Caco-2 (cell line): ENCODE measurements around the gene USP34. TPM values are rescaled to one million over a fixed set of nuclear protein-coding genes. Genes with fewer than 3 reads are reported as not detected.

Source experiments
- BruUV-seq: library from RNA; stranded (reverse); fragments of 400-500 nt; replicated peaks from 2 replicates; lab custom pipeline; 2021; lab: Mats Ljungman, UMichigan
- CTCF ChIA-PET: fragments of 300-600 bp; sonication (Branson Sonifier 250); formaldehyde crosslinking; loops from one replicate; lab custom pipeline; 2022; ENCODE audit warnings: antibody characterized with exemption; lab: Charles Lee
- POLR2A ChIA-PET: fragments of 300-600 bp; sonication (Branson Sonifier 250); formaldehyde crosslinking; loops from one replicate; lab custom pipeline; 2022; ENCODE audit warnings: antibody characterized with exemption; lab: Charles Lee
- DNase-seq, 2 experiments: peaks; one replicate each; pipeline versions ENCODE4 v3.0.0 to v3.0.0-alpha.2; 2020 to 2022
- H3K27me3 ChIP-seq: replicated peaks from 2 replicates; pipeline ENCODE4 v1.6.0; 2011; ENCODE audit warnings: low read length; ENCODE audit not compliant: control insufficient read depth, insufficient read depth
- H3K36me3 ChIP-seq: 2 replicates; pipeline ENCODE4 v1.5.1; 2011; ENCODE audit warnings: low read length; ENCODE audit not compliant: control insufficient read depth, insufficient read depth
- H3K4me1 ChIP-seq: fragments of 250-450 bp; sonication (Bioruptor Pico); 2 replicates; pipeline ENCODE4 v1.5.1; 2020; ENCODE audit warnings: mild to moderate bottlenecking
- H3K4me3 ChIP-seq: 2 replicates; pipeline ENCODE4 v1.5.1; 2011; ENCODE audit warnings: low read depth, mild to moderate bottlenecking, control low read depth, low read length
- H3K9me3 ChIP-seq: fragments of 250-450 bp; sonication (Bioruptor Pico); 2 replicates; pipeline ENCODE4 v1.5.1; 2020; ENCODE audit warnings: mild to moderate bottlenecking, moderate library complexity
- H3K27ac Mint-ChIP-seq: one replicate; pipeline ENCODE4 v1.8.0; 2022; ENCODE audit warnings: mixed read lengths; ENCODE audit not compliant: unreplicated experiment
- H3K27me3 Mint-ChIP-seq: one replicate; pipeline ENCODE4 v1.8.0; 2022; ENCODE audit warnings: mixed read lengths; ENCODE audit not compliant: insufficient read depth, unreplicated experiment
- H3K36me3 Mint-ChIP-seq: one replicate; pipeline ENCODE4 v1.8.0; 2022; ENCODE audit warnings: mild to moderate bottlenecking, mixed read lengths; ENCODE audit not compliant: insufficient read depth, unreplicated experiment
- H3K4me1 Mint-ChIP-seq: one replicate; pipeline ENCODE4 v1.8.0; 2022; ENCODE audit warnings: low read depth, mixed read lengths; ENCODE audit not compliant: unreplicated experiment
- H3K4me3 Mint-ChIP-seq: one replicate; pipeline ENCODE4 v1.8.0; 2022; ENCODE audit warnings: mild to moderate bottlenecking, moderate library complexity, mixed read lengths; ENCODE audit not compliant: unreplicated experiment
- H3K9me3 Mint-ChIP-seq: one replicate; pipeline ENCODE4 v1.8.0; 2022; ENCODE audit warnings: mixed read lengths; ENCODE audit not compliant: unreplicated experiment
- intact Hi-C: fragments of 100-400 bp; cut with micrococcal nuclease; formaldehyde crosslinking; loops from one replicate; pipeline ENCODE4 v1.10.0; 2022; ENCODE audit not compliant: unreplicated experiment
- total RNA-seq: library from RNA; stranded (reverse); gene quantifications from 2 replicates; pipeline ENCODE4 v1.2.3, GENCODE V29; 2022
- TF ChIP-seq, protein P1 (sequence below), 2 experiments: fragments of 200-600 bp in 1 of 2; IDR thresholded peaks; 1 replicate in 1 of 2; 2 replicates in 1 of 2; pipeline versions ENCODE4 v1.5.1 to v1.8.0; 2011 to 2022; ENCODE audit warnings: antibody characterized with exemption in 1 of 2, control low read depth in 1 of 2, inconsistent platforms in 1 of 2, low read depth in 1 of 2, low read length in 1 of 2, mild to moderate bottlenecking in 1 of 2, moderate library complexity in 1 of 2; ENCODE audit not compliant: insufficient read depth in 1 of 2, severe bottlenecking in 1 of 2, unreplicated experiment in 1 of 2

The USP34 gene
- total RNA-seq, 1 experiment from 2014 or later = 100 TPM

DNA sequence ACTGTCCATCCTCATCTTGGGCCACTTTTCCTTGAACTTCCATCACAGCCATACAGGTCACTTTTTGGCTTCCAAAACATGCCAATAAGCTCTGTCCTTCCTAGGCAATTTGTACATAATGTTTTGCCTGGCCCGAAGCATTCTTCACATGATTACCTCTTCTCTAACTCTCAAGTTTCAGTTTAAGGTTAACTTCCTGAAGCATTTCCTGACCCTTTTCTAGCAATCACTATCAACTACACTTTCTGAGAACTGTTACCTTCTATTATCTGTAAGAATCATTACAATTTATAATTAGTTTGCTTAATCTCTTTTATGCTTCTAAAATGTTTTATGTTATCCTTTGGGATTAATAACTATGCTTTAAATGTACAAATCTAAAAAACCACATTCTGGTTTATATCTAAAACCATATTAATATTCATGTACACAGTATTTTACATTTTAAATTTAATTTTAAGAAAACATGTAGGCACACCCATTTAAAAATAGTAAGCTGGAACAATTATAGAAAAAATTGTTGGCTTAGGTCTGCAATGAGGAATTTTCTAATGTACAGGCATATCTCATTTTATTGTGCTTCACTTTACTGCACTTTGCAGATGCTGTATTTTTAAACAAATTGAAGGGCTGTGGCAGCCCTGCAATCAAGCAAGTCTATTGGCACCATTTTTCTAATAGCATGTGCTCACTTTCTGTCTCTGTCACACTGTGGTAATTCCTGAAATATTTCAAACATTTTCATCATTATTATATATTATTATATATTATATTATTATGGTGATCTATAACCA lies 232.5 kb downstream of the USP34 start:
- H3K4me1 ChIP-seq = no peaks in the 10 kb centered on the region
- intact Hi-C loops = no loop called here
- Mint-ChIP-seq H3K36me3 (peaks cover 68% of the 10 kb centered on the region), H3K27me3 (no peaks in the 10 kb centered on the region), H3K4me1 (no peaks in the 10 kb centered on the region), H3K27ac (no peak overlapping the region), H3K9me3 (no peaks in the 10 kb centered on the region), H3K4me3 (no peak overlapping the region)
- H3K36me3 ChIP-seq = no peaks in the 10 kb centered on the region
- BruUV-seq = no TSS peak
- DNase-seq = no peak
- no peaks in the 10 kb centered on the region for H3K9me3 ChIP-seq
- CTCF ChIA-PET = no interaction called here
- no peaks in the 10 kb centered on the region for H3K27me3 ChIP-seq
- POLR2A ChIA-PET = no interaction called here
- TF ChIP-seq, protein P1, sequence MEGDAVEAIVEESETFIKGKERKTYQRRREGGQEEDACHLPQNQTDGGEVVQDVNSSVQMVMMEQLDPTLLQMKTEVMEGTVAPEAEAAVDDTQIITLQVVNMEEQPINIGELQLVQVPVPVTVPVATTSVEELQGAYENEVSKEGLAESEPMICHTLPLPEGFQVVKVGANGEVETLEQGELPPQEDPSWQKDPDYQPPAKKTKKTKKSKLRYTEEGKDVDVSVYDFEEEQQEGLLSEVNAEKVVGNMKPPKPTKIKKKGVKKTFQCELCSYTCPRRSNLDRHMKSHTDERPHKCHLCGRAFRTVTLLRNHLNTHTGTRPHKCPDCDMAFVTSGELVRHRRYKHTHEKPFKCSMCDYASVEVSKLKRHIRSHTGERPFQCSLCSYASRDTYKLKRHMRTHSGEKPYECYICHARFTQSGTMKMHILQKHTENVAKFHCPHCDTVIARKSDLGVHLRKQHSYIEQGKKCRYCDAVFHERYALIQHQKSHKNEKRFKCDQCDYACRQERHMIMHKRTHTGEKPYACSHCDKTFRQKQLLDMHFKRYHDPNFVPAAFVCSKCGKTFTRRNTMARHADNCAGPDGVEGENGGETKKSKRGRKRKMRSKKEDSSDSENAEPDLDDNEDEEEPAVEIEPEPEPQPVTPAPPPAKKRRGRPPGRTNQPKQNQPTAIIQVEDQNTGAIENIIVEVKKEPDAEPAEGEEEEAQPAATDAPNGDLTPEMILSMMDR (IDR thresholded peaks at IDR 0.05; ENCODE audit: insufficient read depth in 1 of 2, low read depth in 1 of 2, low read length in 1 of 2, severe bottlenecking in 1 of 2, unreplicated experiment in 1 of 2) = no peak
- H3K4me3 ChIP-seq = no peak overlapping the region

DNA sequence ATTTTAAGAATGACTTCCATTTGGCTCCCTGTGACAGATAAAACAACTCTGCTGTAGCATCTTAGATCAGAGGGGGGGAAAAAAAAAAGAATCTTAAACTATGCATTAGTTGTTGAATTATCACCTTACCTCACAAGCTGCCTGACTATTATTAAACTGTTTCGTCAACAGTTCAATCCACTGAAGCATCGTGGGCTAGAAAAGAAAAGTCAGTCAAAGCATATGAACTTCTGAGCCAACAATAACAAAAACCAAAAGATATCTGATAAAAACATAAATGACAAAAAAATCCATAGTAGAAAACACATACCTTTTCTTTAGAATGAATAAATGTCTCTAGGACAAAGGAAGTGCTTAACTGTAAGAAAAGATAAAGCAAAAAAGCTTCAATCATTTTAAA lies 235.2 kb downstream of the USP34 start:
- H3K27me3 Mint-ChIP-seq = no peaks in the 10 kb centered on the region
- H3K9me3 Mint-ChIP-seq = no peaks in the 10 kb centered on the region
- peaks cover 66% of the 10 kb centered on the region for H3K36me3 Mint-ChIP-seq
- H3K4me1 Mint-ChIP-seq = no peaks in the 10 kb centered on the region
- CTCF ChIA-PET = no interaction called here
- no peak overlapping the region for H3K4me3 ChIP-seq
- BruUV-seq = no TSS peak
- DNase-seq = no peak
- TF ChIP-seq, protein P1 (IDR thresholded peaks at IDR 0.05; ENCODE audit: insufficient read depth in 1 of 2, low read depth in 1 of 2, low read length in 1 of 2, severe bottlenecking in 1 of 2, unreplicated experiment in 1 of 2) = no peak
- no peak overlapping the region for H3K4me3 Mint-ChIP-seq
- H3K27me3 ChIP-seq = no peaks in the 10 kb centered on the region
- no peaks in the 10 kb centered on the region for H3K4me1 ChIP-seq
- no peak overlapping the region for H3K27ac Mint-ChIP-seq
- intact Hi-C loops = no loop called here
- POLR2A ChIA-PET = no interaction called here
- no peaks in the 10 kb centered on the region for H3K36me3 ChIP-seq
- no peaks in the 10 kb centered on the region for H3K9me3 ChIP-seq

DNA sequence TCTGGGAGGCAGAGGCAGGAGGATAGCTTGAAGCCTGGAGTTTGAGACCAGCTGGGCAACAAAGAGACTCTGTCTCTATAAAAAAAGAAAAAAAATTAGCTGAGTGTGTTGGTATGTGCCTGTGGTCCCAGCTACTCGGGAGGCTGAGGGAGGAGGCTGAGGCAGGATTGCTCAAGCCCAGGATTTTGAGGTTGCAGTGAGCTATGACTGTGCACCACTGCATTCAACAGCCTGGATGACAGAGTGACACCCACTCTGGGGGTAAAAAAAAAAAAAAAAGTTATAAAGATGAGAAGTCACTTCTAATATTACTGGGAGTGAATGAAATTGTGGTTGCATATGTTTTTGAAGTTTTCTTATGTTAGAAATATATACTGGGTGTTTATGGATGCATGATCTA lies 237.3 kb downstream of the USP34 start:
- DNase-seq = no peak
- Histone ChIP-seq H3K9me3 (no peaks in the 10 kb centered on the region), H3K36me3 (no peaks in the 10 kb centered on the region; the same call in 1 of the 2 replicates), H3K4me1 (no peaks in the 10 kb centered on the region), H3K27me3 (no peaks in the 10 kb centered on the region), H3K4me3 (no peak overlapping the region)
- ChIA-PET POLR2A (no interaction called here), CTCF (no interaction called here)
- TF ChIP-seq, protein P1 (IDR thresholded peaks at IDR 0.05; ENCODE audit: insufficient read depth in 1 of 2, low read depth in 1 of 2, low read length in 1 of 2, severe bottlenecking in 1 of 2, unreplicated experiment in 1 of 2) = no peak
- intact Hi-C loops = no loop called here
- no peaks in the 10 kb centered on the region for H3K9me3 Mint-ChIP-seq
- H3K36me3 Mint-ChIP-seq = peaks cover 82% of the 10 kb centered on the region
- no peak overlapping the region for H3K27ac Mint-ChIP-seq
- H3K4me3 Mint-ChIP-seq = no peak overlapping the region
- H3K4me1 Mint-ChIP-seq = no peaks in the 10 kb centered on the region
- no peaks in the 10 kb centered on the region for H3K27me3 Mint-ChIP-seq
- no TSS peak for BruUV-seq
